Measurements from ENCODE around the gene XG.

GRCh38 chrX:2705046-2705832 lies 46.6 kb upstream of the XG start:
- TF ChIP-seq CTCF (IDR thresholded peaks at IDR 0.05) (no peak), POLR2A (IDR thresholded peaks at IDR 0.05) (no peak), POLR2AphosphoS5 (IDR thresholded peaks at IDR 0.05; ENCODE audit: insufficient read depth in 1 of 2, low read depth in 1 of 2) (no peak)
